Activated CD8-positive, alpha-beta memory T cell treated with anti-CD3 and anti-CD28 coated beads for 24 hours (primary cell): ENCODE data around the gene CALML6.
"Not testable (repeated sequence)": the region's sequence is repeated elsewhere in the genome, so short reads cannot be mapped to it uniquely, and the experiment has no call there.

ENCODE experiments used
- DNase-seq: peaks from one replicate; pipeline ENCODE4 v3.0.0-alpha.2; 2020

CALML6 gene, protein sequence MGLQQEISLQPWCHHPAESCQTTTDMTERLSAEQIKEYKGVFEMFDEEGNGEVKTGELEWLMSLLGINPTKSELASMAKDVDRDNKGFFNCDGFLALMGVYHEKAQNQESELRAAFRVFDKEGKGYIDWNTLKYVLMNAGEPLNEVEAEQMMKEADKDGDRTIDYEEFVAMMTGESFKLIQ

DNA sequence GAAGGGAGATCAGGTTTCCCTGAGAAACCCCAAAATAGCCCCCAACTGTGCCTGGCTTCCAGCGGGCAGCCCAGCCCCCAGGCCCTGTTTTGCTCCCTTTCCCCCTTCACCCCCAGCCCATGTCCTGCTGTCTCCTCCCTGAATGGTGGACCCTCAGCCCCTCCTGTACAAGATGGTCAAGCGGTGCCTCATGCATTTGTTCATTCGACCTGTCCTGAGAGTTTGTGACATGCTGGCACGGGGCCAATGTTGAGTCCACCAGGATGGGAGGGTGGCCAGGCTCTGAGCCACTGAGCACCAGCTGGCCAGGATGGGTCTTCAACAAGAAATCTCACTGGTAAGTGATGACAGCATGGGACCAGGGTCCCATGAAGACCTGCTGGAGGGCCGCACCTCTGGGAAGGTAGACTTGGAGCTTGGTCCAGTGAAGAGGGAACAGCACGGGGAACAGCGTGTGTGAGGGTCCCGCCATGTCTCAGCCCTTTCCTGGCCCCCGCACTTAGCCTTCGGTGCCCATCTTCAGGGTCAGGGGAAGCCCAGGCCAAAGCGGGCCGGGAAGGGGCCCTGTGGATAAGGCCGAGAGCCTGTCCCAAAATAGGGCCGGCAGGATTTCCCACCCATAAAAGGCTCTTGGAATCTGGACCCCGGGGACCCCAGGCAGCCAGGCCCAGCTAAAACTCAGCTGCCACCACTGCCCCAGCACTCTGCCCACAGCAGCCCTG lies at the start of gene CALML6:
CALML6 (plus strand) TSS at position 290 of the 722 bp plus-strand sequence; CDS start at position 311, 21 bp downstream.
- no peak for DNase-seq

DNA sequence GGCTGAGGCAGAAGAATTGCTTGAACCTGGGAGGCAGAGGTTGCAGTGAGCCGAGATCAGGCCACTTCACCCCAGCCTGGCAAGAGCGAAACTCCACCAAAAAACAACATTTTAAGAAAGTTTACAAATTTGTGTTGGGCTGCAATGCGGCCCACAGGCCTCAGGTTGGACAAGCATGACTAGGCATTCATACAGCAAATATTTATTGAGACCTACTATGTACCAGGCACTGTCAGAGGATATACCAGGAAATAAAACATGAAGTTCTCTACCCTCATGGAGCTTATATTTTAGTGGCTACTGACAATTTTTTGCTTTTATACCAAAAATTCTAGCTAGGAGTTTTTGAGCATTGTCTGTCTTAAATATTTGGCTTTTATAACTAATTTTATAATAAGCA lies 47.9 kb upstream of the CALML6 start:
- DNase-seq, result no peak

- no peak for DNase-seq
These were observed 45.6 kb upstream of the CALML6 start for GRCh38 chr1:1869469-1869868.

DNA sequence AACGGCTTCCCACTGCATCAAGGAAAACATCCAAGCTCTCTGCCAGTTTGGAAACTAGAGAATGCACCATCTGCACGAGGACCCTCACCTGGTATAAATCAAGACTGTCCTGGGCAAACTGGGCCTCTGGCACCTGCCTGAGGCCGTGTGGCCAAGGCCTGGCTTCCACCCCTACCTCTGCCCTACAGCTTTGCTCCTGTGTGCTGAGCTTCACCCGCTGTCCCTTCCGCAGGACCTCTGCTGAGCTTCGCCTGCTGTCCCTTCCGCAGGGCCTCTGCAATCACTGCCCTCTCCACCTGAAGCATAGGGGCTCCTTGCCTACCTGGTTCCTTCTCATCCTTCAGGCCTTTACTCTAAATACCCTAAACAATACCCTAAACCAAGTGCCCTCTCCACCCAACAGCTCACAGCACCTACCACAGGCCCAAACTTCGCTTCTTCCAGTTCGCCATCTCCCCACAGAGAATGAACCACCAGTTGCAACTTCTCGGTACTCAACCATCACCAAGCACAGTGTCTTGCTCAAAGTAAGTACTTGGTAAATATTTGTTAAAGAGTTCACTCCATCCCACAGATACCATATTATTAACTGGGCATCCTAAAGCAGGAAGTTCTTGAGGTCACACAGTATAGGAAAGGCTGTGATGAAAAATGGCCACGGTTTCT lies 42.6 kb upstream of the CALML6 start:
- no peak for DNase-seq

DNA sequence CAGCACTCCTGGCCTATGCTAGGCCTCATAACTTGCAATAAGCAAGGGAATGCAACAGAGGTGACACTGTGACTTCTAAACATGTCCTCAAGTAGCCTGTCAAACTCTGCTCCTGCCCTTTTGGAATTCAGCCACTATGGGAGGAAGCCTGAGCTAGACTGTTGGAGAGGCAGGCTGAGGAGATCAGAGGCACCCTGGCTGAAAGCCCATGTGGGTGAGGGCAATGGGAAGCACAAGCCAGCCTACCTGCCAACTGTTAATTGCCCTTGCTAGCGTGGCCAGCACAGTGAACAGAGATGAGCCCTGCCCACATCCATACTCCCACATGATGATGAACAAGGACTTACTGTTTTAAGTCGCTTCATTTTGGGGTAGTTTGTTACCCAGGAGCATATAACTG lies 41.9 kb upstream of the CALML6 start:
- no peak for DNase-seq

DNA sequence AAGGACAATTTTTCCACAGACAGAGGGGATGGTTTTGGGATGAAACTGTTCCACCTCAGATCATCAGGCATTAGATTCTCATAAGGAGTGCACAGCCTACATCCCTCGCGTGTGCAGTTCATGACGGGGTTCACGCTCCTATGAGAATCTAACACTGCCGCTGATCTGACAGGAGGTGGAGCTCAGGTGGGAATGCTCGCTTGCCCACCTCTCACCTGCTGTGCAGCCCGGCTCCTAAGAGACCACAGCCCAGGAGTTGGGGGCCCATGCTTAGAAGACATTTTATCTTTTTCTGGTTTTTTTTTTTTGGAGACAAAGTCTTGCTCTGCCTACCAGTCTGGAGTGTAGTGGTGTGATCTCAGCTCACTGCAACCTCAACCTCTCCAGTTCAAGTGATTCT lies 40.2 kb upstream of the CALML6 start:
- no peak for DNase-seq

GRCh38 chr1:1875932-1876331 lies 39.1 kb upstream of the CALML6 start:
- no peak for DNase-seq

DNA sequence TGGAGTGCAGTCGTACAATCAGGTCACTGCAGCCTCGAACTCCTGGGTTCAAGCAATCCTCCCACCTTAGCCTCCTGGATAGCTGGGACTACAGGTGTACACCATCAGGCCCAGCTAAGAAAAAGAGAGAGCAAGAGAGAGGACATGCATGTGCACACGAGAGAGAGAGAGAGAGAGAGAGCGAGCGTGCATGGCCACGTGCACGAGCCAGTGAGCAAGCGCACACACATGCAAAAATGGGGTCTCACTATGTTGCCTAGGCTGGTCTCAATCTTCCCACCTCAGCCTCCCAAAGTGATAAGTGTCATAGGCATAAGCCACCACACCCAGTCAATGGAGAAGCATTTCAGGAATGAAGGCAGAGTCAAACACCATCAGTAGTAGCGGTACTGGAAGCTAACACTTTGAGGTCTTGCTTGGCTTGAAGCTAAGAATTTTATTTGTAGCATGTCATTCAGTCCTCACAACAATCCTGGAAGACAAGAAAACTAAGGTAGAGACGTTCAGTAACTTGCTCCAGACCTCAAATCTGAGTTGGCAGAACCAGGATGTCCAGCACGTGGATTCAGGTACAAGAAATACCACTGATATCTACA lies 38.6 kb upstream of the CALML6 start:
- no peak for DNase-seq

DNA sequence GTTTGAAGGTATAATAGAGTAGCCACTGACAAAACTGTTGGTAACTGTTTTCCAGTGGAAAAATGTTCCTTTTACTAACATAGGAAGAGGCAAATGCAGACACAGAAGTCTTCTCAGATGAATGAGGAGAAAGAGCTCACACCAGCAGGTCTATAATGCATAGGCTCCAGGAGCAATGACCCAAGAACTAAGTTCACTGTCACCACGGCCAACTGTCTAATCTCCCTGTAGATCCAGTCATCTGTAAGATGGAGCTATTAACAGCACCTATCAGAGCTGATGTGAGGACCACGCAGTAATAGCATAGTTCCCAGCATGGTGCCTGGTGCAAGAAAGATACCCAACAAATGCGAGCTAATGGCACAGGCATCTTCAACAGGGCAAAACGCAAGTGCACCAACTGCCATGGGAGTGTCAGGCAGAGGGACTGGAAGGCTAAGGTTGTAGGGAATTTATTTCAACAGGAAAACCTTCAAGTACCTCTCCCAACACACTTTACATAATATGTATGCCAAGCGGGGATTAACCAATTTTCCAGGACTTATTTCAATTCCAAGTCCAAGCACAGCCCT lies 37.1 kb upstream of the CALML6 start:
- no peak for DNase-seq

DNA sequence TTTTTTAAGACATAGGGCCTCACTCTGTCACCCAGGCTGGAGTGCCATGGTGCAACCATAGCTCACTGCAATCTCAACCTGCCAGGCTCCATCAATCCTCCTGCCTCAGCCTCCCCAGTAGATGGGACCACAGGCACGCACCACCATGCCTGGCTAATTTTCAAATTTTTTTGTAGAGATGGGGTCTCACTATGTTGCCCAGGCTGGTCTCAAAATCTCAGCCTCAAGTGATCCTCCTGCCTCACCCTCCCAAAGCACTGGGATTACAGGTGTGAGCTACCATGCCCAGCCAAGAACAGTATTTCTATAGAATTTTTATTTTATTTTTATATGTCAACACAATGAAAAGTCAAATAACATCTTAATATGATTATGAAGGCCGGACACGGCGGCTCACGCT lies 35.1 kb upstream of the CALML6 start:
- no peak for DNase-seq

- no peak for DNase-seq
These were observed 34.3 kb upstream of the CALML6 start for GRCh38 chr1:1880617-1881312.

- DNase-seq, result no peak
These were observed 33.3 kb upstream of the CALML6 start for GRCh38 chr1:1881727-1882126.

DNA sequence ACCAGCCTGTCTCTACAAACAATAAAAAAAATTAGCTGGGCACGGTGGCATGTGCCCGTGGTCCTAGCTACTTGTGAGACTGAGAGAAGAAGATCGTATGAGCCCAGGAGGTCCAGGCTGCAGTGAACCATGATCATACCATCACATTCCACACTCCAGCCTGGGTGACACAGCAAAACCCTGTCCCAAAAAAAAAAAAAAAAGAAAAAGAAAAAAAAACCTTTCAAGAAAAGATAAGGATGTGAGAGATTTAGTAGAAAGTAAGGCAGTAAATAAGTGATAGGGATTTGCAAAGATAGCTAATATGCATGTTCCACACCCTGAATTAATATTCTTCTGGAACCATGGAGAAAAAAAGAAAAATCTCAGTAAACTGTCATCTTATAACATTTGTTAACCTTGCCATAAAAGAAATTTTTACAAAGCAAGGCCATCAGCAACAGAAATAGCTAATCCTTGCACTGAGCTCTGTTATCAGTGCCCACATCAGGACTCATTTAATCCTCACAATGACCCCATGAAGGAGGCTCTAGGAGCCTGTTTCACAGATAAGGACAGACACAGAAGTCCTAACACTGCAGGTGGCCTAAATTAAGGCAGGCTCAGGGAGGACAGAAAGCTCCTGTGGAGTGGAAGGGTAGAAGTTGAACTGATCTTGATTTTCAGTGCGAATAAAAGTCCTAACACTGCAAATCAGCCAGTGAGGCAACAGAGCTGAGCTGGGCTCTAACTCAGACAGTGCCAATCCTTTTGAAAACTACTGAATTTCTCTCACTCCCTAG lies 31.8 kb upstream of the CALML6 start:
- no peak for DNase-seq

- DNase-seq, result not testable (repeated sequence)
These were observed 31.2 kb upstream of the CALML6 start for GRCh38 chr1:1883890-1884289.

DNA sequence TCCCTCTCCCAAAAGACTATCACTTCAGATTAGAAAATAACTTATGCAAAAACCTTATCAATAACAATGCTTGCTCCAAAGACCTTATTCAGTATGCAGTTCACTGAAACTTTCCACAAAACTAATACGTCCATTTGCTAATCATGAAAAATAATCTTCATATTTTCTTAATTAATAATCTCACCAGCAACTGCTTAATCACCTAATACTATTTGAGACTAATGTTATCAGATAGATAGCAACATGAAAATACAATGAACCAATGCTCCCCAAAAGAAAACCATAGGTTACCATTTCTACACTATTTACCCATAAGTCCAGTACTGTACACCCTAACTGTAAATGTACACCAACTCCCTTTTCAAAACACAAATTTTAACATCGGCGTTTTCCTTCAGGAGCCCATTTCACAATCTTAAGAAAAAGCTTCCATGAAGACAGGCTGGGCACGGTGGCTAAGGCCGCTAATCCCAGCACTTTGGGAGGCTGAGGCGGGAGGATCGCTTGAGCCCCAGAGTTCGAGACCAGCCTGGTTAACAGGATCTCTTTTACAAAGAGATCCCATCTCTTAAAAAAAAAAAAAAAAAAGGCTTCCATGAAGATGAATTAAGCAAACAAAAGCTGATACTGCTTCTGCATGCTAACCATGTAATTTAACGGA lies 25.8 kb upstream of the CALML6 start:
- DNase-seq, result no peak

GRCh38 chr1:1889847-1890505 lies 25.1 kb upstream of the CALML6 start:
- peak; percentile 80 for DNase-seq

GRCh38 chr1:1890506-1891348 lies 24.3 kb upstream of the CALML6 start, which contains the start of gene GNB1:
Gene GNB1, minus strand, starts transcription at chr1:1891087. Its CDS starts 65,634 bp downstream, at chr1:1825453.
- DNase-seq, result peak; percentile 97

DNA sequence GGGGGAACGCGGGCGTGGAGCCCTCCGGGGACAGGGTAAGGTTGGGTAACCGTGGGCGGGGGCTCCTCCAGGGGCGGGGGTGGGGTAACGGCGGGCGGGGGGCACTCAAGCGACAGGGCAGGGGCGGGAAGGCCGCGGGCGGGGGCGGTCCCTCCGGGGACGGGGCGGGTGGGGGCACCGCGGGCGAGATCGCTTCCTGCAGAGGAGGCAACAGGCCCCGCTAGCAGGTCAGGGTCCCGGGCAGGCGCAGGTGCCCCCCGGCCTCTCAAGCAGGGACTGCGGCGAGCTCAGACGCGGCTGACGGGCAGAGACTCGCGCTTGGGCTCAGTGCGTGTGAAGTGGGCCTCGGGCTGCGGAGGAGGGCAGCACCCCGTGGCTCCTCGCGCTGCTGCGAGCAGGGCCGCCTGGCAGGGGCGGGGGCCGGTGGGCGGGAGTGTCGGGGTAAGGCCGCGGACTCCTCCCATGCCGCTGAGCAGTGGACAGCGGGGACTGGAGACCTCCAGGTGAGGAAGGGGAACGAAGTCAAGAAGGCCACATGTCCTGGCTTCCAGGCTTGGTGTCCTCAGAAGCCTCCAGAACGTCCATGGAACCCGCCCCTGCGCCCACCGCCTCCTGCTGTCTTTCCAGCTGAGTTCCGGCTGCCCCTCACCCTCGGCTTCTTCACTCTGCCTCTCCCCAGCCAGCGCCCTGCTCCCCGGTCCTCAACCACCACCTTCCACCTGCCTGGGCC lies 23.5 kb upstream of the CALML6 start:
- no peak for DNase-seq
